DMS 273 (cell line): ENCODE measurements around the gene SMYD2.
"Not testable (repeated sequence)": the region's sequence is repeated elsewhere in the genome, so short reads cannot be mapped to it uniquely, and the experiment has no call there.

ENCODE experiments used
- DNase-seq: peaks from one replicate; lab custom pipeline; 2025; ENCODE audit not compliant: unreplicated experiment; lab: John Stamatoyannopoulos, UW

The SMYD2 gene

GRCh38 chr1:214271174-214271858 lies 9.6 kb upstream of the SMYD2 start:
- peak; percentile 17 for DNase-seq

GRCh38 chr1:214271995-214272731 lies 8.8 kb upstream of the SMYD2 start:
- no peak for DNase-seq

GRCh38 chr1:214272964-214273533 lies 7.9 kb upstream of the SMYD2 start:
- DNase-seq = no peak

- DNase-seq = not testable (repeated sequence)
These were observed 5.3 kb upstream of the SMYD2 start for GRCh38 chr1:214275700-214276099.

GRCh38 chr1:214276786-214277185 lies 4.2 kb upstream of the SMYD2 start:
- DNase-seq = no peak

GRCh38 chr1:214277704-214278635 lies 3.0 kb upstream of the SMYD2 start:
- DNase-seq = no peak

- DNase-seq = peak; percentile 56
These were observed 456 bp upstream of the SMYD2 start for GRCh38 chr1:214280386-214281020.

- DNase-seq = peak; percentile 83
These were observed 1.0 kb downstream of the SMYD2 start for GRCh38 chr1:214281720-214282629.

- no peak for DNase-seq
These were observed 1.8 kb downstream of the SMYD2 start for GRCh38 chr1:214282630-214283242.

GRCh38 chr1:214285610-214286440 lies 4.9 kb downstream of the SMYD2 start:
- DNase-seq = no peak

GRCh38 chr1:214287884-214288283 lies 6.9 kb downstream of the SMYD2 start:
- DNase-seq = no peak

- no peak for DNase-seq
These were observed 8.8 kb downstream of the SMYD2 start for GRCh38 chr1:214289574-214290272.

- DNase-seq = no peak
These were observed 9.6 kb downstream of the SMYD2 start for GRCh38 chr1:214290424-214291037.

GRCh38 chr1:214292322-214292721 lies 11.4 kb downstream of the SMYD2 start:
- no peak for DNase-seq

GRCh38 chr1:214295934-214296333 lies 15.0 kb downstream of the SMYD2 start:
- DNase-seq = no peak

- no peak for DNase-seq
These were observed 16.1 kb downstream of the SMYD2 start for GRCh38 chr1:214296860-214297745.
